ENCODE measurements around the gene PTPN9. TPM values are rescaled to one million over a fixed set of nuclear protein-coding genes. Genes with fewer than 3 reads are reported as not detected.
"Not testable (repeated sequence)": the region's sequence is repeated elsewhere in the genome, so short reads cannot be mapped to it uniquely, and the experiment has no call there.

Gene PTPN9
- total RNA-seq, 1 donor from 2014 or later = 8.6 TPM

DNA sequence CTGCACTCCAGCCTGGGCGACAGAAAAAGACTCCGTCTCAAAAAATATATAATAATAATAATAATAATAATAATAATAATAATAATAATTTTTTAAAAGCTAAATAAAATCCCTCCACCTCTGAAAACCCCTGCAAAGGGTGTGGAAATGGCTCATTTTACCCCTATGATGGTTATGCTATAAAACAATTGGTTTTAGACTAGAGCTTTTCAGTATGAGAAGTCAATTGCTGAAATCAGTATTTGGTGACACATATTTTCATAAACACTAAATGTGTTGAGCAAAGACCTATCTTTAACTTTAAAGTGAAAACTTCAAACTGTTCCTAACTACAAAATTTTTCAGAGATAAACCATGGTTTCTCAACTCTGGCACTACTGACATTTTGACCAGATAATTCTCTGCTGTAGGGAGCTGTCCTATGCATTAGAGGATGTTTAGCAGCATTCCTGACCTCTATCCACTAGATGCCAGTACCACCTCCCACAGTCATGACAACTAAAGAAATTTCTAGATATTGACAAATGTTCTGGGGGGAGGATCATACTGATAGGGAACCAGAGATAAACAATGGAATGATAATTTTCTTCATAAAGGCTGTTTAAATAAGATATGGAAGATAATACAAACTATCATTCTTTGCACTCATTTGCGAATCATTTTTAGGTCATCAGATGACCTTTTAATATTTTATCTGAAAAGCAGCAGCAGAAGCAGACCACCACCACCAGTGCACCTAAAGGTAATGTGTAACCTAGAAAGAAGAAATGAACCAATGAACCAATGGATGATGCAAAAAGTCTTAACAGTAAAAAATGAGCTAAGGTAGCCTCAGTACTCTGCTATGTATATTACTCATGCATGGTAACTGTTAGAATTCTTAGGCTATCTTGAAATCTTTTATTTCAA, 13.8 kb downstream of the PTPN9 start:
- H3K27ac ChIP-seq = no peak overlapping the region
- no peak overlapping the region for H3K4me3 ChIP-seq
- TF ChIP-seq EZH2phosphoT487 (IDR thresholded peaks at IDR 0.05) (no peak), CTCF (IDR thresholded peaks at IDR 0.05) (no peak), EZH2 (IDR thresholded peaks at IDR 0.05) (no peak)
- H3K27me3 Mint-ChIP-seq (ENCODE audit: insufficient read depth, low read depth) = peaks cover 2% of the 10 kb centered on the region
- no peaks in the 10 kb centered on the region for H4K20me1 ChIP-seq (ENCODE audit: low read depth)
- H2AFZ ChIP-seq (replicated peaks) = no peak overlapping the region
- no peaks in the 10 kb centered on the region for H3K4me1 ChIP-seq
- H3K27me3 ChIP-seq = no peaks in the 10 kb centered on the region
- peaks cover 56% of the 10 kb centered on the region for H3K79me2 ChIP-seq (ENCODE audit: low read depth)
- no peaks in the 10 kb centered on the region for H3K9me3 ChIP-seq (ENCODE audit: low read depth)
- H3K4me3 Mint-ChIP-seq = no peak overlapping the region
- H3K9ac ChIP-seq = no peak overlapping the region
- no peak for DNase-seq (ENCODE audit: low spot score)
- no peaks in the 10 kb centered on the region for H3K36me3 ChIP-seq
- H3F3A ChIP-seq (ENCODE audit: low read depth) = no peaks in the 10 kb centered on the region
- no peaks in the 10 kb centered on the region for H3K4me1 Mint-ChIP-seq
- H3K9me3 Mint-ChIP-seq = peaks cover 1% of the 10 kb centered on the region
- peaks cover 18% of the 10 kb centered on the region for H3K36me3 Mint-ChIP-seq
- H3K27ac Mint-ChIP-seq = no peak overlapping the region
- no peak overlapping the region for H3K4me2 ChIP-seq

DNA sequence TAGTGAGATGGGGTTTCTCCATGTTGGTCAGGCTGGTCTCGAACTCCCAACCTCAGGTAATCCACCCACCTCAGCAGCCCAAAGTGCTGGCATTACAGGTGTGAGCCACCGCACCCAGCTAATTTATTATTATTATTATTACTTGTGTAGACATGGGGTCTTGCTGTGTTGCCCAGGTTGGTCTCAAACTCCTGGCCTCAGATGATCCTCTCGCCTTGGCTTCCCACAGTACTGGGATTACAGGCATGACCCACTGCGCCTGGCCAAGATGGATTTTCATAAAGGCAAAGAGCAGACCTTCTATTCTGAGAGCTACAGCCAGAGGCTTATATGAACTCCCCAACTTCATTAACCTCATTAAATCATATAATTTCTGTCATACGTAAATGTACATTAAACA, 17.2 kb downstream of the PTPN9 start:
- Histone ChIP-seq H3F3A (ENCODE audit: low read depth) (no peaks in the 10 kb centered on the region), H3K4me3 (no peak overlapping the region), H3K4me1 (no peaks in the 10 kb centered on the region), H3K9ac (no peak overlapping the region), H3K4me2 (no peak overlapping the region), H3K9me3 (ENCODE audit: low read depth) (no peaks in the 10 kb centered on the region), H2AFZ (replicated peaks) (no peak overlapping the region), H3K27ac (no peak overlapping the region), H3K79me2 (ENCODE audit: low read depth) (peaks cover 28% of the 10 kb centered on the region), H3K36me3 (no peaks in the 10 kb centered on the region), H3K27me3 (no peaks in the 10 kb centered on the region), H4K20me1 (ENCODE audit: low read depth) (no peaks in the 10 kb centered on the region)
- TF ChIP-seq EZH2 (IDR thresholded peaks at IDR 0.05) (no peak), EZH2phosphoT487 (IDR thresholded peaks at IDR 0.05) (no peak)
- Mint-ChIP-seq H3K4me1 (peaks cover 2% of the 10 kb centered on the region), H3K27me3 (ENCODE audit: insufficient read depth, low read depth) (peaks cover 2% of the 10 kb centered on the region), H3K9me3 (peaks cover 5% of the 10 kb centered on the region), H3K36me3 (peaks cover 19% of the 10 kb centered on the region), H3K4me3 (no peak overlapping the region), H3K27ac (no peak overlapping the region)
- DNase-seq (ENCODE audit: low spot score) = no peak

DNA sequence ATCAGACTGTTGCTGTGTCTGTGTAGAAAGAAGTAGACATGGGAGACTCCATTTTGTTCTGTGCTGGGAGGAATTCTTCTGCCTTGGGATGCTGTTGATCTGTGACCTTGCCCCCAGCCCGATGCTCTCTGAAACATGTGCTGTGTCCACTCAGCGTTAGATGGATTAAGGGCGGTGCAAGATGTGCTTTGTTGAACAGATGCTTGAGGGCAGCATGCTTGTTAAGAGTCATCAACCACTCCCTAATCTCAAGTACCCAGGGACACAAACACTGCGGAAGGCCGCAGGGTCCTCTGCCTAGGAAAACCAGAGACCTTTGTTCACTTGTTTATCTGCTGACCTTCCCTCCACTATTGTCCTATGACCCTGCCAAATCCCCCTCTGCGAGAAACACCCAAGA, 19.8 kb downstream of the PTPN9 start:
- not testable (repeated sequence) for H3K27me3 Mint-ChIP-seq (ENCODE audit: insufficient read depth, low read depth); H3K9me3 Mint-ChIP-seq; H3K4me1 ChIP-seq; H3K9ac ChIP-seq; DNase-seq (ENCODE audit: low spot score); H3K27ac ChIP-seq; H3K4me3 ChIP-seq; H3K4me1 Mint-ChIP-seq; H3F3A ChIP-seq (ENCODE audit: low read depth); H4K20me1 ChIP-seq (ENCODE audit: low read depth); H2AFZ ChIP-seq (replicated peaks); H3K4me3 Mint-ChIP-seq; H3K36me3 ChIP-seq; H3K27me3 ChIP-seq; H3K4me2 ChIP-seq; H3K9me3 ChIP-seq (ENCODE audit: low read depth)
- H3K79me2 ChIP-seq (ENCODE audit: low read depth) = peaks cover 11% of the 10 kb centered on the region
- Mint-ChIP-seq H3K27ac (peak overlapping the region; percentile 91), H3K36me3 (peaks cover 19% of the 10 kb centered on the region)

GRCh38 chr15:75558955-75559354, 20.2 kb downstream of the PTPN9 start:
- H2AFZ ChIP-seq (replicated peaks); H3K27ac ChIP-seq; H3K4me3 ChIP-seq; H3K4me1 Mint-ChIP-seq; H3K36me3 ChIP-seq; H3K27me3 ChIP-seq; H3K4me2 ChIP-seq; H3F3A ChIP-seq (ENCODE audit: low read depth); H3K4me3 Mint-ChIP-seq; H3K79me2 ChIP-seq (ENCODE audit: low read depth); H3K27ac Mint-ChIP-seq; H3K9ac ChIP-seq; H4K20me1 ChIP-seq (ENCODE audit: low read depth); H3K9me3 Mint-ChIP-seq; H3K27me3 Mint-ChIP-seq (ENCODE audit: insufficient read depth, low read depth); H3K9me3 ChIP-seq (ENCODE audit: low read depth); DNase-seq (ENCODE audit: low spot score); H3K4me1 ChIP-seq: not testable (repeated sequence)
- peaks cover 19% of the 10 kb centered on the region for H3K36me3 Mint-ChIP-seq

Measured in neural progenitor cell (in vitro differentiated cells).